ENCODE data around the gene ADD2.

ADD2 gene

GRCh38 chr2:70816726-70817125 is 48.7 kb upstream of the ADD2 start:
- TF ChIP-seq PPARA (CRISPR knock-in tag; IDR thresholded peaks at IDR 0.05; ENCODE audit: borderline replicate concordance) (no peak), ZNF8 (CRISPR knock-in tag; IDR thresholded peaks at IDR 0.05) (no peak), ISL1 (CRISPR knock-in tag; IDR thresholded peaks at IDR 0.05) (no peak), OSR1 (CRISPR knock-in tag; IDR thresholded peaks at IDR 0.05) (no peak)
- no peak for ATAC-seq

- TF ChIP-seq ARNTL (CRISPR knock-in tag; IDR thresholded peaks at IDR 0.05; ENCODE audit: borderline replicate concordance, low read depth) = no peak
- TF ChIP-seq ZC3H10 (CRISPR knock-in tag; IDR thresholded peaks at IDR 0.05) = no peak
- no peak for TF ChIP-seq SNAI2 (CRISPR knock-in tag; IDR thresholded peaks at IDR 0.05)
- TF ChIP-seq ZFP3 (CRISPR knock-in tag; IDR thresholded peaks at IDR 0.05) = no peak
- no peak for TF ChIP-seq BACH2 (CRISPR knock-in tag; IDR thresholded peaks at IDR 0.05; ENCODE audit: borderline replicate concordance)
- no peak for TF ChIP-seq ZNF8 (CRISPR knock-in tag; IDR thresholded peaks at IDR 0.05)
- no peak for TF ChIP-seq ZFP30 (CRISPR knock-in tag; IDR thresholded peaks at IDR 0.05)
- no peak for TF ChIP-seq GLIS3 (CRISPR knock-in tag; IDR thresholded peaks at IDR 0.05)
- ATAC-seq = no peak
Measured at GRCh38 chr2:70808983-70809958, 41.3 kb upstream of the ADD2 start.

GRCh38 chr2:70807828-70808118 is 39.8 kb upstream of the ADD2 start:
- TF ChIP-seq ZFP3 (CRISPR knock-in tag; IDR thresholded peaks at IDR 0.05) (no peak), ARNTL (CRISPR knock-in tag; IDR thresholded peaks at IDR 0.05; ENCODE audit: borderline replicate concordance, low read depth) (no peak), POU6F1 (CRISPR knock-in tag; IDR thresholded peaks at IDR 0.05; ENCODE audit: borderline replicate concordance, low read depth) (no peak), RARB (CRISPR knock-in tag; IDR thresholded peaks at IDR 0.05) (no peak), ESRRG (CRISPR knock-in tag; IDR thresholded peaks at IDR 0.05) (no peak), OSR1 (CRISPR knock-in tag; IDR thresholded peaks at IDR 0.05) (no peak), GLIS3 (CRISPR knock-in tag; IDR thresholded peaks at IDR 0.05) (no peak), BACH2 (CRISPR knock-in tag; IDR thresholded peaks at IDR 0.05; ENCODE audit: borderline replicate concordance) (no peak), CREB5 (CRISPR knock-in tag; IDR thresholded peaks at IDR 0.05; ENCODE audit: low read depth) (no peak), TCF4 (CRISPR knock-in tag; IDR thresholded peaks at IDR 0.05; ENCODE audit: borderline replicate concordance) (no peak), CSDC2 (CRISPR knock-in tag; IDR thresholded peaks at IDR 0.05) (no peak), ZNF70 (CRISPR knock-in tag; IDR thresholded peaks at IDR 0.05) (no peak), ZC3H10 (CRISPR knock-in tag; IDR thresholded peaks at IDR 0.05) (no peak), ISL1 (CRISPR knock-in tag; IDR thresholded peaks at IDR 0.05) (no peak), ZNF8 (CRISPR knock-in tag; IDR thresholded peaks at IDR 0.05) (no peak), PATZ1 (CRISPR knock-in tag; IDR thresholded peaks at IDR 0.05; ENCODE audit: borderline replicate concordance) (no peak), TSHZ2 (CRISPR knock-in tag; IDR thresholded peaks at IDR 0.05) (no peak), ZFP30 (CRISPR knock-in tag; IDR thresholded peaks at IDR 0.05) (no peak), ZNF565 (CRISPR knock-in tag; conservative IDR thresholded peaks at IDR 0.05; ENCODE audit: low read depth) (no peak)
- no peak for ATAC-seq

Data from SK-N-SH treated with all-trans-retinoic acid at 6 μM for 48 hours (cell line).